Fibroblast of lung (primary cell): ENCODE results near the gene RNF217.

Source experiments
- CTCF ChIP-seq, 2 donors: IDR thresholded peaks in 1 of 2; conservative IDR thresholded peaks in 1 of 2; 1 replicate in 1 of 2; 2 replicates in 1 of 2; pipeline ENCODE4 v1.5.1; 2011 to 2012; ENCODE audit warnings: low read length in 2 of 2, control low read depth in 1 of 2, inconsistent platforms in 1 of 2, low read depth in 1 of 2, mild to moderate bottlenecking in 1 of 2
- EZH2 ChIP-seq: IDR thresholded peaks from 2 replicates; pipeline ENCODE4 v1.5.1; 2012; ENCODE audit warnings: low read length, control low read depth, mild to moderate bottlenecking; ENCODE audit errors: missing control alignments

- TF ChIP-seq CTCF (conservative IDR thresholded peaks at IDR 0.05 in 1 of 2, IDR thresholded peaks at IDR 0.05 in 1 of 2; ENCODE audit: low read depth in 1 of 2, low read length in 2 of 2) (no peak), EZH2 (no peak)
Observed at GRCh38 chr6:125054331-125054730, 92.1 kb downstream of the RNF217 start.
